A673 (cell line): ENCODE measurements around the gene SRRM3.

Experiments
- EZH2 ChIP-seq: fragments of 200-600 bp; sonication (generic); IDR thresholded peaks from 2 replicates; pipeline ENCODE4 v1.6.1; 2017; ENCODE audit warnings: borderline replicate concordance, low read depth, mild to moderate bottlenecking, mixed read lengths, antibody characterized with exemption, low read length; ENCODE audit not compliant: poor library complexity, severe bottlenecking
- TF ChIP-seq, protein P1 (sequence below): fragments of 300-800, 200-600 bp; sonication (generic); conservative IDR thresholded peaks from 2 replicates; pipeline ENCODE4 v1.5.1; 2017; ENCODE audit warnings: low read depth, mild to moderate bottlenecking, antibody characterized with exemption, low read length, moderate library complexity, mixed read lengths

DNA sequence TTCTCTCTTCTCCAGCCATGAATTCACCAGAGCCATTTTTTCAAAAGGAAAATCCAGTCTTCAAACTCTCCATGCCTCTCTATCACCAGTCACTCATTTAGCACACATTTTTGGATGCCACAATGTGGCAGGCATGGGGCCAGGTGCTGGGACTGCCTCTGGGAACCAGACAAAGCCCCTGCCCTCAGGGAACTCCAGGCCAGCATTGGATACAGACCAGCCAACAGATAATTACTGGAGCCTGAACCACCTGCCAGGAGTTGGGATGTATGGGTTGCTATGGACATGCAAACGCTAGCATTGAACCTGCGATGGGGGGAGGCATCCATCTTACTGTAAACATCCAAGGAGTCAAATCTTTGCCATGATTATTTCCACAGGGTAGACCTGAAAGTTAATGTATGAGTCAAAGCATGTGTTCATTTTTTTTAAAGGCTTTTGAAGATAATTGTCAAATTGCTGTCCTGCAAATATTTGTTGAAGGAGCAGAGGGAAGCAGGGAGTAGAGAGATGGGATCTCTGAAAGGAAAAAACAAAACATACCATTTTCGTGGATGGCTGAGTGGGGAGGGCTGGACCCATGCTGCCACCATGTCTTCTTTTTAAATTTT, 43.2 kb downstream of the SRRM3 start:
- TF ChIP-seq EZH2 = no peak
- TF ChIP-seq, protein P1, sequence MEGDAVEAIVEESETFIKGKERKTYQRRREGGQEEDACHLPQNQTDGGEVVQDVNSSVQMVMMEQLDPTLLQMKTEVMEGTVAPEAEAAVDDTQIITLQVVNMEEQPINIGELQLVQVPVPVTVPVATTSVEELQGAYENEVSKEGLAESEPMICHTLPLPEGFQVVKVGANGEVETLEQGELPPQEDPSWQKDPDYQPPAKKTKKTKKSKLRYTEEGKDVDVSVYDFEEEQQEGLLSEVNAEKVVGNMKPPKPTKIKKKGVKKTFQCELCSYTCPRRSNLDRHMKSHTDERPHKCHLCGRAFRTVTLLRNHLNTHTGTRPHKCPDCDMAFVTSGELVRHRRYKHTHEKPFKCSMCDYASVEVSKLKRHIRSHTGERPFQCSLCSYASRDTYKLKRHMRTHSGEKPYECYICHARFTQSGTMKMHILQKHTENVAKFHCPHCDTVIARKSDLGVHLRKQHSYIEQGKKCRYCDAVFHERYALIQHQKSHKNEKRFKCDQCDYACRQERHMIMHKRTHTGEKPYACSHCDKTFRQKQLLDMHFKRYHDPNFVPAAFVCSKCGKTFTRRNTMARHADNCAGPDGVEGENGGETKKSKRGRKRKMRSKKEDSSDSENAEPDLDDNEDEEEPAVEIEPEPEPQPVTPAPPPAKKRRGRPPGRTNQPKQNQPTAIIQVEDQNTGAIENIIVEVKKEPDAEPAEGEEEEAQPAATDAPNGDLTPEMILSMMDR = no peak
